HepG2 (cell line): ENCODE measurements around the gene METTL4. TPM values are rescaled to one million over a fixed set of nuclear protein-coding genes. Genes with fewer than 3 reads are reported as not detected.

Source experiments
- AGO2 ChIP-seq: fragments of 200-400 bp; formaldehyde crosslinking; optimal IDR thresholded peaks from 2 replicates; pipeline ENCODE3; 2017; ENCODE audit warnings: mild to moderate bottlenecking, low read depth, low read length, moderate library complexity
- DNMT1 ChIP-seq: sonication (generic); formaldehyde crosslinking; IDR thresholded peaks from 2 replicates; pipeline ENCODE4 v1.5.1; 2020; ENCODE audit warnings: mild to moderate bottlenecking, missing genetic modification reagents
- HDAC2 ChIP-seq: sonication (generic); formaldehyde crosslinking; IDR thresholded peaks from 2 replicates; pipeline ENCODE4 v1.4.0; 2020; ENCODE audit warnings: missing genetic modification reagents
- HMGA1 ChIP-seq: sonication (generic); formaldehyde crosslinking; conservative IDR thresholded peaks from 2 replicates; pipeline ENCODE4 v1.4.0; 2020; ENCODE audit warnings: missing genetic modification reagents
- HNRNPK ChIP-seq: fragments of 200-400 bp; formaldehyde crosslinking; IDR thresholded peaks from 2 replicates; pipeline ENCODE4 v1.6.1; 2018; ENCODE audit warnings: low read length, low read depth, moderate library complexity, mild to moderate bottlenecking; ENCODE audit not compliant: poor library complexity, severe bottlenecking
- HNRNPL ChIP-seq: fragments of 200-400 bp; formaldehyde crosslinking; IDR thresholded peaks from 2 replicates; pipeline ENCODE4 v1.6.1; 2017; ENCODE audit warnings: mild to moderate bottlenecking, low read depth, low read length
- IKZF4 ChIP-seq: sonication (generic); formaldehyde crosslinking; IDR thresholded peaks from 2 replicates; pipeline ENCODE4 v1.5.1; 2020; ENCODE audit warnings: borderline replicate concordance, mild to moderate bottlenecking, low read depth, missing genetic modification reagents; ENCODE audit errors: not compliant biosample characterization
- JARID2 ChIP-seq: sonication (generic); formaldehyde crosslinking; IDR thresholded peaks from 2 replicates; pipeline ENCODE4 v1.8.1; 2023; ENCODE audit warnings: missing genetic modification reagents, inconsistent platforms; ENCODE audit not compliant: insufficient replicate concordance
- MEIS2 ChIP-seq: sonication (generic); formaldehyde crosslinking; IDR thresholded peaks from 2 replicates; pipeline ENCODE4 v1.9.0; 2021; ENCODE audit warnings: mild to moderate bottlenecking, missing genetic modification reagents
- ONECUT2 ChIP-seq: sonication (generic); formaldehyde crosslinking; IDR thresholded peaks from 2 replicates; pipeline ENCODE4 v1.4.0; 2020; ENCODE audit warnings: missing genetic modification reagents
- PLSCR1 ChIP-seq: sonication (generic); formaldehyde crosslinking; IDR thresholded peaks from 2 replicates; pipeline ENCODE4 v1.5.0; 2020; ENCODE audit warnings: missing genetic modification reagents, mild to moderate bottlenecking, borderline replicate concordance
- POLR2G ChIP-seq: fragments of 200-400 bp; formaldehyde crosslinking; IDR thresholded peaks from 2 replicates; pipeline ENCODE4 v1.6.1; 2018; ENCODE audit warnings: mild to moderate bottlenecking, low read depth, low read length, moderate library complexity
- RORA ChIP-seq: sonication (generic); formaldehyde crosslinking; IDR thresholded peaks from 2 replicates; pipeline ENCODE4 v1.5.0; 2020; ENCODE audit warnings: mild to moderate bottlenecking, missing genetic modification reagents, moderate library complexity
- SATB2 ChIP-seq: sonication (generic); formaldehyde crosslinking; IDR thresholded peaks from 2 replicates; pipeline ENCODE4 v1.5.0; 2020; ENCODE audit warnings: missing genetic modification reagents
- SRSF4 ChIP-seq: fragments of 200-400 bp; formaldehyde crosslinking; IDR thresholded peaks from one replicate; pipeline ENCODE4 v1.6.1; 2018; ENCODE audit warnings: mild to moderate bottlenecking, low read depth, low read length, moderate library complexity; ENCODE audit not compliant: poor library complexity, severe bottlenecking
- THAP9 ChIP-seq: sonication (generic); formaldehyde crosslinking; IDR thresholded peaks from 2 replicates; pipeline ENCODE4; 2020; ENCODE audit warnings: missing genetic modification reagents, mild to moderate bottlenecking, borderline replicate concordance
- ZMYM2 ChIP-seq: sonication (generic); formaldehyde crosslinking; IDR thresholded peaks from 2 replicates; pipeline ENCODE4 v1.8.0; 2022; ENCODE audit warnings: mild to moderate bottlenecking, missing genetic modification reagents
- ZNF468 ChIP-seq: sonication (generic); formaldehyde crosslinking; IDR thresholded peaks from 2 replicates; pipeline ENCODE4 v1.8.0; 2022; ENCODE audit warnings: mild to moderate bottlenecking, moderate library complexity, missing genetic modification reagents
- ZNF713 ChIP-seq: sonication (generic); formaldehyde crosslinking; IDR thresholded peaks from 2 replicates; pipeline ENCODE4 v1.4.0; 2020; ENCODE audit warnings: mild to moderate bottlenecking, missing genetic modification reagents
- ZSCAN22 ChIP-seq: sonication (generic); formaldehyde crosslinking; IDR thresholded peaks from 2 replicates; pipeline ENCODE4 v1.4.0; 2020; ENCODE audit warnings: mild to moderate bottlenecking, missing genetic modification reagents
- polyA plus RNA-seq, 8 experiments: library from polyadenylated mRNA; depleted of rRNA in 3 of 8; stranded (reverse) in 7 of 8; unstranded in 1 of 8; fragments of >200 nt; fragmentation: Illumina TruSeq in 4 of 8; extraction: Trizol in 4 of 8; gene quantifications; 2 replicates each; pipeline versions ENCODE4 v1.2.1 to v1.2.3, GENCODE V29; 2011 to 2016; ENCODE audit warnings: low read depth in 4 of 8, missing spikeins in 1 of 8, mixed read lengths in 1 of 8; ENCODE audit not compliant: insufficient read depth in 1 of 8
- total RNA-seq, 5 experiments: library from RNA; depleted of rRNA; stranded (reverse); fragments of >200 nt; fragmentation: Illumina TruSeq; extraction: Trizol; gene quantifications; 2 replicates each; pipeline ENCODE4 v1.2.3, GENCODE V29; 2016; ENCODE audit warnings: low read depth in 1 of 5
- TF ChIP-seq, protein P1 (sequence below): sonication (generic); formaldehyde crosslinking; IDR thresholded peaks from 2 replicates; pipeline ENCODE4 v1.5.1; 2020; ENCODE audit warnings: missing genetic modification reagents, mild to moderate bottlenecking, borderline replicate concordance

METTL4 gene
- total and polyA plus RNA-seq, 2 of the 13 experiments (the other 11 are each of a cell fraction or from before 2014, with no cell fraction given) = 6.8 to 8.1 TPM

- TF ChIP-seq SATB2 = 0 out of 2 replicates have a peak, but pooled peaks have one; percentile 19
- no peak for TF ChIP-seq RORA (CRISPR knock-in tag)
- TF ChIP-seq AGO2 = no peak
- peak; percentile 93; the same call in 1 of the 2 replicates for TF ChIP-seq ZNF468 (CRISPR knock-in tag)
- TF ChIP-seq HDAC2 (CRISPR knock-in tag) = peak; percentile 85
- TF ChIP-seq ZMYM2 (CRISPR knock-in tag) = no peak
- TF ChIP-seq ZNF713 = no peak
- TF ChIP-seq HMGA1 (CRISPR knock-in tag) = no peak
- TF ChIP-seq THAP9 (CRISPR knock-in tag) = peak; percentile 91
- no peak for TF ChIP-seq PLSCR1 (CRISPR knock-in tag)
- TF ChIP-seq HNRNPL = no peak
- no peak for TF ChIP-seq ZSCAN22 (CRISPR knock-in tag)
- no peak for TF ChIP-seq SRSF4
- no peak for TF ChIP-seq IKZF4
- TF ChIP-seq, protein P1, sequence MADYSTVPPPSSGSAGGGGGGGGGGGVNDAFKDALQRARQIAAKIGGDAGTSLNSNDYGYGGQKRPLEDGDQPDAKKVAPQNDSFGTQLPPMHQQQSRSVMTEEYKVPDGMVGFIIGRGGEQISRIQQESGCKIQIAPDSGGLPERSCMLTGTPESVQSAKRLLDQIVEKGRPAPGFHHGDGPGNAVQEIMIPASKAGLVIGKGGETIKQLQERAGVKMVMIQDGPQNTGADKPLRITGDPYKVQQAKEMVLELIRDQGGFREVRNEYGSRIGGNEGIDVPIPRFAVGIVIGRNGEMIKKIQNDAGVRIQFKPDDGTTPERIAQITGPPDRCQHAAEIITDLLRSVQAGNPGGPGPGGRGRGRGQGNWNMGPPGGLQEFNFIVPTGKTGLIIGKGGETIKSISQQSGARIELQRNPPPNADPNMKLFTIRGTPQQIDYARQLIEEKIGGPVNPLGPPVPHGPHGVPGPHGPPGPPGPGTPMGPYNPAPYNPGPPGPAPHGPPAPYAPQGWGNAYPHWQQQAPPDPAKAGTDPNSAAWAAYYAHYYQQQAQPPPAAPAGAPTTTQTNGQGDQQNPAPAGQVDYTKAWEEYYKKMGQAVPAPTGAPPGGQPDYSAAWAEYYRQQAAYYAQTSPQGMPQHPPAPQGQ (CRISPR knock-in tag) = no peak
- no peak for TF ChIP-seq ONECUT2 (CRISPR knock-in tag)
- no peak for TF ChIP-seq HNRNPK
- 0 out of 2 replicates have a peak, but pooled peaks have one; percentile 37 for TF ChIP-seq MEIS2 (CRISPR knock-in tag)
- 0 out of 2 replicates have a peak, but pooled peaks have one; percentile 67 for TF ChIP-seq DNMT1 (CRISPR knock-in tag)
- no peak for TF ChIP-seq JARID2 (CRISPR knock-in tag)
- peak; percentile 84 for TF ChIP-seq POLR2G
Observed at GRCh38 chr18:2571200-2572170, at the start of gene METTL4, which contains the start of gene NDC80 (continued).
